Globus pallidus (tissue), 1 donor: ENCODE measurements around the gene LNPEP.
"Not testable (repeated sequence)": the region's sequence is repeated elsewhere in the genome, so short reads cannot be mapped to it uniquely, and the experiment has no call there.

ENCODE experiments used
- DNase-seq: peaks from one replicate; pipeline ENCODE4 v3.0.0-alpha.2; 2015; ENCODE audit warnings: low spot score

The LNPEP gene

DNA sequence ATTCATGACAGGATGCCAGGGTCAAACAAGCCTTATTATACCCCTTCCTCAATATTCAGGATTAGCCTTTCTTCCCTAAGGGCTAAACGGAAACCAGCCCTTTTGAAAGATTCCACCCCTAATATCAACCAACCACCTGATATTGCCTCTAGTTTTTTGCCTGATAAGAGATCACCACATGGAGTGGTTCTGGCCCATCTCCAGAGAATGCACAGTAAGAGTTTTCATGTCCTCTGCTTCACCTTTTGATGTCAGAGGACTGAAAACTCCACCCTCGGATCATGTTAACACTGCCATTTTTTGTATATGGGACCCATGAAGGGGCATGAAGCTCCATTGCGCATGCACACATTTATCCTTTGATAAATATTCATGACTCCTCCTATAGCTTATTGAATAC is 5.8 kb upstream of the LNPEP start:
- no peak for DNase-seq

DNA sequence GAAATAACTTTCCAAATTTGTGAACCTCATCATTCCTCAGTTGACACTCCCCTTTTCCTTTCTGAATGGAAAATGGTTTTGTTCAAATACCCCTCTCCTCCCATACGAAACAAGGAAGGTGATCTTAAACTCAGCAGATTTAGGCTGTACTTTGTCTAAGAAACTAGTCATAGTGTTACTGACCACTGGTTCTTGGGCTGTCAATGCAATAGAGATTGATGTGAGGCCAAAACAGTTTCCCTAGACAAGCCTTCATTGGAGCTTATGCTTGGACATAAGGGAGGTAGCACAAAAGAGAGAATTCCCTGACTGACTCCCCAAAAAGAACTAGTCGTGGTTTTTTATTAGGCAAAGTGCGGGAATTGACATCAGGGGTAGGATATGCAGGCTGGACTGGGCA is 5.3 kb upstream of the LNPEP start:
- DNase-seq = no peak

DNA sequence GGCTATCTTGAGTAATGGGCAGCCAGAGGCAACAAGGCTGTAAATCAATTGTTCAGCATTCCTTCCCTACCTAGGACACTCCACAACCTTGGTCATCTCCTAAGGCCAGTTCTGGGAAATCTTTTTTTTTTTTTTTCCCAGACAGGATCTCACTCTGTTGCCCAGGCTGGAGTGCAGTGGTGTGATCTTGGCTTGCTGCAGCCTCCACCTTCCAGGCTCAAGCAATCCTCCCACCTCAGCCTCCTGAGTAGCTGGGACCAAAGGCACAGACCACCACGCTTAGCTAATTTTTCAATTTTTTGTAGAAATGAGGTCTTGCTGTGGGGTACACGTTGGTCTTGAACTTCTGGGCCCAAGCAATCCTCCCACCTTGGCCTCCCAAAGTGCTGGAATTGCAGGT is 4.8 kb upstream of the LNPEP start:
- DNase-seq = not testable (repeated sequence)

DNA sequence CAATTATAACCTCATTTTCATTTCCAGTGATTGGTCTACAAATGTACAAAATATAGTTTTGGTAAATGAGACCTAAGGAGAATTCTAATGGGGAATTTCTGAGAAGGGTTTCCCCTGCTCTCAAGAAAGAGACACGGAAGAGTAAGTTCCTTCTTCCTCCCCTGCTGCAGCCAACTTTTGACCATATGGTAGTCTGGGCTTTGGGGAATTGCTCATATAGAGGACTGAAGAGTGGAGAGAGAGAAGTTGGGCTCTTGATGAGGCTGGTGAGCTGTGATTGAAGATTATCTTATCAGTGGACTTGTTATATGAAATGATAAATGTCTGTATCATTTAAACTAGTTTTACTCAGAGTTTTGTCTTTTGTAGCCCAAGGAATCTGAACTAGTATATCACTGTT is 4.3 kb upstream of the LNPEP start:
- no peak for DNase-seq

DNA sequence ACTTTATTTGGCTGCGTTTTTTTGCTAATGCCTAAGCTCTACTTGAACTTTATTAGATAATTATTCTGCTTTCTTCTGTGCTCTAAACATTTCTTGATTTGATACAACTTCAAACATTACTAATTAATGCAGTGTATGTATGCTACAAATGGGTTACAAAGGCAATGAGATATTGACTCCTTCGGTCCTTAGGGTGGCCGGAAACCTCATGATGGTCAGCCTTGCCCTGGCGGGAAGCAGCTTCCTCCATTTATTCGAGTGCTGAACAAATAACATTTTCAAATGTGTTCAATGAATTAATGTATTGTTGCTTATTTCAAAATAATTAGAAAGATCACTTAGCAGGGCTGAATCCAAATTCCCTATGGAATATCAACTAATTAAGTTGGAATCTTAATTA is 3.9 kb upstream of the LNPEP start:
- no peak for DNase-seq

DNA sequence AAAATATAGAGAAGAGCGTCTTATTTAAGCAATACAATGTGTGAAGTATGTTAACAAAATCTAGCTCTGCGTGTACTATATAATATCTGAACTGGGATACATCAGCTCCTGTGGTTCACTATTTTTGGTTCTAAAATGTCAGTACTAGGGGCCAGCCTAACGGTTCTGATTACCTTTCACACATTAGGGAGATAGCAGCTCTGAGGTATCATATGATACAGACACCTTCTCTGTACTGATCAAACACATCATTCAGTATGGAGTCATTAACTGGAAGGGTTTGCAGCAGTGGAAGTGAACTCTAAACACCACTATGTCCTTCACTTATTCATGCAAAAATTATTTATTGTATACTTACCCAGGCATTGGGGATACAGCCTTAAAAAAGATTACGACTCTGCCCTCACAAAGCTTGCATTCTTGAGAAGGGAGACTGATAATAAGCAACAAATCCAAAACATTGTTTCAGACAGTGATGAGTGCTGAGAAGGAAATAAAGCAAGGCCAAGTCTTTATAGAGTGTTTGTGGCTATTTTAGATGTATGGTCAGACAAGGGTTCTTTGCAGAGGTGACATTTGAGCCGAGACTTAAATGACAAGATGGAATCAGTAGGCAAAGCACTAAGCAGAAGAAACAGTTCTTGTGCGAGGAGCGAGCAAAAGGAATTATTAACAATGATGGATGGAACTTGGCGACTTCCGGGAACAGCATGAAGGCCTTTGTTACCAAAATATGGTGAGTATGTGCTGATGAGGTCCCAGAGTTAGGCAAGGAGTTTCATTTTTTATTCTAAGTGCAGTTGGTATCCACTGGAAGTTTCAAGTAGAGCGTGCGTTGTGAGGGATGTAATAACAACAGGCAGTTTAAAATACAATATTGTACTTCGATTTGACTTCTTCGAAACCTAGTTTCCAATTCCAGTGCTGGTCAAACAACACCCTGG is 1.8 kb upstream of the LNPEP start:
- no peak for DNase-seq

DNA sequence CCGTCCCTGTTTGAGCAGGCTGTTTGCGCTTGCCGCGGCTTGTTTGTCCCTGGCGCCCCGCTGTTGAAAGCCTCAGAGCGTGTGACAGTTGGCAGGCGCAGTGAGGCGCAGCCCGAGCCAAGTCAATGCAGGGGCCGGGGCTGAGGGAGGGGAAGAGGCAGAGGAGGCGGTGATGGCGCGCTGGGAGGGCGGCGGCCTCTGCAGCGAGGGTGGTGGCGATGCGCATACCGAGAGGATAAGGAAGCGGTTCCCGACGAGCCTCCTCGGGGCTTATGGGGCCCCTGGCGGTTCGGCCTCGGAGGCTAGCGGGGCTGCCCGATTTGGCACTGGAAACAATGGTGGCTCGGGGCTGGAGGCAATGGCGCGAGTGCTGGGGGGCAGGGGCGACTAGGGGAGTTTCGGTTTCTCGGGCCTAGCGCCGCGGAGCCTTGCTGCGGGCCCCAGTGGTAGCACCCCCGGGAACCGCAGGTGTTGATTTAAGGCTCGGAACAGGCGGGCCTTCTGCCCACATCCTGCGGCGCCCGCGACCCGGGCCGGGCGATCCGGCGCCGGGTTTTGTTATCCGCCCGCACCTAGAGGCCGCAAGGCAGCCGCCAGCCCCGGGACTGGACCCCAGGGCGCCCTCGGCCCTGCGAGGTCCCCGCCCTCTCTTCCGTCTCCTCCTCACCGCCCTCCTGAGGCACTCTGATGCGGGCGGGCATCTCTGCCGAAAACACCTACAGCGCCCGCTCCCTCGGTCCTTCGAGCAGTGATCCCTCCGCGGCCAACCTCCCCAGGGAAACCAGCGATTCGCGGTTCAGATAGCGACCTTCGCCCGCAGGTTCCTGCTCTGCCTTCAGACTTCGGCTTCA is 947 bp upstream of the LNPEP start:
- DNase-seq = peak; percentile 94

DNA sequence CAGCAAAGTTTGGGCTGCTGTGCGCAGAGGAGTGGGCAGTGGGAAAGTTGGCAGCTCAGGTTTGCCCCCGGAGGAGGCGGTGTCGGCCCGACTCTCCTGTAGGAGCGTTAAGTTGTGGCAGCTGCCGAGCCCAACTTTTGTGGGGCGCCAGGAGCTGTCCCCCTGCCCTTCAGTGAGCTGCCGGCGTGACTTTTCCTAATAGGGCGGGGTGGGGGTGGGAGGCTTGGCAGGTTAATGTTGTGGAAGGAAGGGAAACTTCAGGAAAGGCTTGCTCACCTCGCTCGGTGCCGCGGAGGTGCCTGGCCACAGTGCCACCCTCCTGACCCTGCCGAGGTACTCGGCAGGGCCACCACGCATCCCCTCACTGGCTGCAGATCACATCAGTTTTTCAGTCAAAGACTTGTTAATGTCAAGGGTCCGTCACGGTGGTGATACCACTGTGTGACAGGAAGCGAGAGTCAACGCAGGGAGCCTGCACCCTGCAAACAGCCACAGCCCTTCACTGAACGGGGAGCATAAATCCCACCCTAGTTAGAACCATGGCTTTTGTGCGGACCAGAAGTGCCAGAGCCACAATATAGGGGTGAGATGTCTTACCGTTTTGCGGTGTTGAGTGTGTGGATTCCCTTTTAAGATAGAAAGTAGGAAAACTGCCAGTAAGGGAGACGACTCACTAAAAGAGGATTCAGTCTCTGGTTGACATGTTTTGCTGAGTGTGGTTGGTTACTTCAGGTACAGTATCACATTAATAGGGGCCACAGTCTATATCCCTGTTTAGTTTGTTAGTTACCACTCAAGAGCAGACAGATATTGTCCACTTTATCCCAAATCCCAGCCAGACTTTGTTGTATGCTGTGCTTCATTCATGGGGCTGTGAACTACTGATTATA is 796 bp downstream of the LNPEP start:
- peak; percentile 61 for DNase-seq

DNA sequence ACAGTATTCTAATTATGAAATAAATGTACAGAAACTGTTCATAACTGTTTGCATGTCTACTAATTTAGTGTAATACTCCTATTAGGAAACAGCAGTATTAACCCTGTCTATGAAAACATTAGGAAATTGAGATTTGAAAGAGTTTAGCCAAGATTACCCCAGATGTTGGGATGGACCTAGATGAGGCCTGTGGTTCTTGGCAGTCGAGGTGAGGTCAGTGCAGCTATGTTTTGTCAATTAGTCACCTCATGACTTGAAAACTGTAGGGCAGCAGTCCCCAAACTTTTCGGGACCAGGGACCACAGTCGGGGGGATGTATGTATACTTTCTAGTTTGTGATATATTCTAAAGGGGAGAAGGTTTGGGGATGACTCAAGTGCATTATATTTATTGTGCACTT is 4.7 kb downstream of the LNPEP start:
- DNase-seq = no peak

DNA sequence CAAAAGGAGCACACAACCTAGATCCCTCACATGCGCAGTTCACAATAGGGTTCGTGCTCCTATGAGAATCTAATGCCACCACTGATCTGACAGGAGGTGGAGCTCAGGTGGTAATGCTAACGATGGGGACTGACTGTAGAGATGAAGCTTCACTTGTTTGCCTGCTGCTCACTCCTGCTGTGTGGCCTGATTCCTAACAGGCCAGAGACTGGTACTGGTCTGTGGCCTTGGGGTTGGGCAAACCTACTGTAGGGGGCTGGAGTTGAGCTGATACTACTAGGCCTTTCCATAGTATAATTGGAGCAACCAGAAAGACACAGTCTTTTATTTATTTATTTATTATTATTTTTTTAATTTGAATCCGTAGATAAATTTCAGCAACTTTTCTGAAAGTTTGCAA is 5.3 kb downstream of the LNPEP start:
- no peak for DNase-seq

DNA sequence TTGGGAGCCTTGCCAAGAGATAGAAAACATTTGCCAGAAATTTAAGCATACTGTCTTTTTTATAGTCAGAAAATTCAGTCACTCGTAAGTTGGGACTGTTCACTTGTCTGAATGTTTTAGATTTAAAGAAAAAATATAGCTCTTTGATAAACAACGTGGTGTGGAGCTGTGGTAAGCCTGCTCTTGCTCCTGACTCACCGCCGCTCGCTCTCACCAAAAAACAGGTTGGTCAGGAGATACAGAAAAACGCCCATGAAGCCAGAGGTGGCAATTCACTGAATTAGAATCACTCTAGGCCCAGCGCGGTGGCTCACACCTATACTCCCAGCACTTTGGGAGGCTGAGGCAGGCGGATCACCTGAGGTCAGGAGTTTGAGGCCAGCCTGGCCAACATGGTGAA is 6.2 kb downstream of the LNPEP start:
- no peak for DNase-seq

DNA sequence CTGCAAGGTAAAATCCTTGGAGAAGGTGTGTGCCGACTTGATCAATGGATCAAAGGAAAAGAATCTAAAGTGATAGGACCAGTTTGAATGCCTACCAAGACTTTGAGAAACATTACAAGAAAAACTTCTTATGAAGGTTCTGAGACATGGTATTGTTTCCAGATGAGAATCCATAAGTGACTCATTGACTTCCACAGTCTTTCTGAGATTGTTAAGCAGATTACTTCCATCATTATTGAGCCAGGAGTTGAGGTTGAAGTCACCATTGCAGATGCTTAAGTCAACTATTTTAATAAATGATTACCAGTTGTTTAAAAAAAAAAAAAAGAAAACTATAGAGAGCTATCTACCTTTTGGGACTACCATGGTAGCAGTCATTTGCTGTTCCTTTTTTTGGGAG is 7.0 kb downstream of the LNPEP start:
- DNase-seq = no peak

DNA sequence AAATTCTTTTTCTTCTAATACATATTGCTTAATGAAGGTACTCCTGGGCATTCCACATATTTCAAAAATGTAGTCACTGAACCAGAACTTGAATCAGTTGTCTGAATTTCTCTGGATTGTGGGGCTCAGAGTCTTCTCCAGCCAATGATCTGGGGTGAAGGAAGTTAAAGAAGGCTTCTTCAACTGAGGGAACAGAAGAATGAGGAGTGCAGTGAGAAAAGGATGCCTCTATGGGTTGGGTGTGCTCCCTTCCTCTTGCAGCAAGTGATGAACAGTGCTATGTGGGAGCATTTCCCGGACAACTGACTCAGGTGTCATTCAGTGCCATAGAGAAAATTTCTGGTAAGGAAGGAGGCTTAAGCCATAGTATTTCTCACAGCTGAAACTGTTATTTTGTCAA is 7.9 kb downstream of the LNPEP start:
- no peak for DNase-seq

DNA sequence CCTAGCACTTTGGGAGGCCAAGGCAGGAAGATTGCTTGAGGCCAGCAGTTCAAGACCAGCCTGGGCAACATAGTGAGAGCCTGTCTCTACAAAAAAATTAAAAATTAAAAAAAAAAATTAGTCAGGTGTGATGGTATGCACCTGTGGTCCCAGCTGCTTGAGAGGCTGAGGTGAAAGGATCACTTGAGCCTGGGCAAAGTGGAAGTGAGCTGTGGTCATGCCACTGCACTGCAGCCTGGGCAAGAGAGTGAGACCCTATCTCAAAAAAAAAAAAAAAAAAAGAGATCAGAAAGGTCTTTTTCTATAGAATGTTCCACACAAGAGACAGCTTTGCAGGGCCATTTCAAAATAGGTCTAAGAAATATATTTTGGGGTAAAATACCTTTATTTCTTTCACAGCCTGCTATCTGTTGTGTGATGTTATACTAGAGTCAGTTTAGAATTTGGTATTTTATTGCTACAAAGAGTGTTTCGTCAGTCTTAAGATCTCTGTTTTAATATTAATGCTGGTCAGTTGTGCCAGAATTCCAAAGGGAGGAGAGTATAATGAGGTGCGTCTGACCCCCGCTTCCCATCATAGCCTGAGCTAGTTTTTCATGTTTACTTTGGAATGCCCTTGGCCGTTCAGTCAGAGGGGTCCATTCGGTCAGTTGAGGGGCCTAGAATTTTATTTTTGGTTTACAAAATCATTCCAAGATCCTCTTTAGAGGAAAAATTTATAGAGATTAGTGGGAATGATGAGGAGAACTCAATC is 9.4 kb downstream of the LNPEP start:
- no peak for DNase-seq

DNA sequence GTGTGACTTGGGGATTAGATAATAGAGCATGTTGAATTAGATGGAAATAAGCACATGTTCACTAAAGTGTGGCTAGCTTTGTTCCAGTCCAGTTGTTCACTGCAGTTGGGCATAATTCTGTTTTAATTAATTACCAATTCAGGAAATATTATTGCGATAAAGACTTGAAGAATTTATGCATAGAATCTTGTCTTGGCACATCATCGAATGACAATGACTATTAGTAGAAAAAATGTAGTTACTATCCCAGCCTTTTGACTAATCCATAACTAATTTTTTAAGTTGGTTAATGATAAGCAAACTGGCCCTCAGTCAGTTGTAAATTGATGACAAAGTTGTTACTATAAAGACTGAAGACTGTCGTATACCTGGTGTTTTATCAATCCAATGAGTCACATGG is 10.5 kb downstream of the LNPEP start:
- DNase-seq = no peak

DNA sequence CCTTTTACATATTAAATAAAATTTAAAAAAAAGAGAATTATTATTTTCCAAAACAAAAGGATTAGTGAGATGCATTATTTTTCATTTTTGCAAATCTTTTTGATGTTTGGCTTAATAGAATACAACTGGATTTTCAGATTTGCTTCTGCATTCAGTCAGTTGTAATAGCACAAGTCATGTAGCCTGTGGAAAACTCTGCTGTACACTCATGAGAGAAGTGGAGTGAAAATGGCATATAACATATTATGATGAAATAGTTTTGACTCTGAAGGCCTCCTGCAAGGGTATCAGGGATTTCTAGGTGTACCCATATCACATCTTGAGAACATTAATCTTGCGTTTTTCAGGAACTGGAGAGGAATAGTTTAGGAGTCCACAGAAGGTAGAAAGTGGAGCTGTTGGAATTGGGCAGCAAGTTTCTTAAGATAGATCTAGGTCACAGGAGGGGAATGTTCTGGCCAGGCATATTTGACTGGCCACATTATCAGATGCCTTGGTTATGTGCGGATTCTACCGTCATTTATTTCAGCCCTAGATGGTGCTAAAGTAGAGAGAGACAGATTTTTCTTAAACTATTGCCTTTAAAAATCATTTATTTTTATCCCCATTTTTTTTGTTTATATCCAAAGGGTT is 16.4 kb downstream of the LNPEP start:
- no peak for DNase-seq

DNA sequence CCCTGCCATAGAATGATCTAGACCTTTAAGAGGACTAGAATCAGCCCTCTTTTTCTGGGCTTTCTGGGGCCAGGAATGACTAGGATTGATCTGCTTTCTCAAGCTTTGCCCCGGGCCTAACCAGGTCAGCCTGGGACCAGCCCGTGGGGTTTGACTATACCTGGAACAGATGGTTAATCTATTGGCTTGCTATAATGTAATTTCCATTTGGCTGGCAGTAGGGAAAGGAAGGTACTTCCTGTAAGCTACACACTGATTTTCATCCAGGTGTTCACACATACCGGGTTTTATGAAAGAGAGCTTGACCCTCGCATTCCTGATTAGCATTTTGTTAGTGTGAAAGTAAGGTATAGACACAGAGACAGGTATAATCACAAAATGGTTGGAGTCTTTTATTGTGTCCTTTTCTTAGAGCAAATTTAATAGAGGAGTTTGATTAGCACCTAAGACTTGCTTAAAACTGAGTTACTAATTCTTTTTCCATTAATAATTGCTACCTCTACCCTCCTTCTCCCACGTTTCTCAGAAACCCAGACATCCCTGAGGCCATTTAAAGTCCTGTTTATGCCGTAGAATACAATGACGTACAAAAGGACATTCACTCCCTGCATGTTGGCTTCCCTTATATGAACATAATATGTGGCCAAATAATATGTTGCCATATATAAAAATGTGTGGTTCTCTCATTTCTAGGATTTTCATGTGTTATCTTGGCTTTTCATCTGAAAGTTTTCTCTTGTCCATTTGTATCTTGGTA is 17.3 kb downstream of the LNPEP start:
- DNase-seq = no peak

DNA sequence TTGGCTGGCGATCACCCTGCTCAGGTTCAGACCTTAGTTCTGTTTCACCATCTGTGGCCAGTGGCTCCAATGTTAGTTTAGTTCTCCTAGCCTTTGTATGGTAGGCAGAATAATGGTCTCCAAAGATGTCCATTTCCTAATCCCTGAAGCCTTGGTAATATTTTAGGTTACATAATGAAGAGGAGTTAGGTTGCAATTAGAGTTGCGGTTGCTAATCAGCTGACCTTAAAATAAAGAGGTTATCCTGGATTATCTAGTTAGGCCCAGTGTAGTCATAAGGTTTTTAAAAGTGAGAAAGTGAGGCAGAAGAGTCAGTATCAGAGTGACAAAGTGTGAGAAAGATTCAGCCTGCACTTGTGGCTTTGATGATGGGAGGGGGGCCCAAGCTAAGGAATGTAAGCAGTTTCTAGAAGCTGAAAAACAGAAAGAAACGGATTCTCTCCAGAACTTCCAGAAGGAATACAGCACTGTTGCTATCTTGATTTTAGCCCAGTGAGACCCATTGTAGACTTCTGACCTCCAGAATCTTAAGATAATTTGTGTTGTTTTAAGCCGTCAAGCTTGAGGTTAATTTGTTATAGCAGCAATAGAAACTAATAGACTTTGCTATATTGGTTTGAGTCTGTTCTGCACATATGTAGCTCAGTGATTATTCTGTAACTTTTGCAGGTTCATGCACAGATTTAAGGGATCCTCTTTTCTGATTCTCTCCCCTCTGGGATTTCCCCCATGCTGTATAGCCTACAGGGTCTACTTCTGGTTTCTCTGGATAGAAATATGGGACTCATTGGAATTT is 21.6 kb downstream of the LNPEP start:
- DNase-seq = no peak

DNA sequence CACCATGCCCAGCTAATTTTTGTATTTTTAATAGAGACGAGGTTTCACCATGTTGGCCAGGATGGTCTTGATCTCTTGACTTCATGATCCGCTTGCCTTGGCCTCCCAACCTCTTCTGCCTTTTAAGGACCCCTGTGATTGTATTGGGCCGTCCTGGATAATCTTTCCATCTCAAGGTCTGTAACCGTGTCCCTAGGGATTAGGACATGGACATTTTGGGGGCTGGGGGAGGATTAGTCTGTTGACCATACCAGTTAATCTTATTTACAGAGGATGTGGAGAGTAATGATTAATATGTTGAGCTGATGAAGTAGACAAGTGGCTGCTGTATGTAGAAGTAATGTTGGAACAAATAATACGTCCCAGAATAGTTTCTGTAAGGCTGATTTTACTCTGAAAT is 23.1 kb downstream of the LNPEP start:
- DNase-seq = no peak
